PC-3 (cell line): Measurements from ENCODE around the gene SENP6.
"Not testable (repeated sequence)": the region's sequence is repeated elsewhere in the genome, so short reads cannot be mapped to it uniquely, and the experiment has no call there.

Source experiments
- CTCF ChIP-seq: fragments of 300-600 bp; sonication (generic); conservative IDR thresholded peaks from 2 replicates; pipeline ENCODE4 v1.5.1; 2017; ENCODE audit warnings: antibody characterized with exemption, low read depth, mild to moderate bottlenecking, low read length
- EZH2 ChIP-seq: fragments of 300-600 bp; sonication (generic); IDR thresholded peaks from one replicate; pipeline ENCODE4 v1.6.1; 2017; ENCODE audit warnings: antibody characterized with exemption, mild to moderate bottlenecking, low read length; ENCODE audit not compliant: unreplicated experiment
- EZH2phosphoT487 ChIP-seq: fragments of 300-600 bp; sonication (generic); IDR thresholded peaks from 2 replicates; pipeline ENCODE4 v1.6.1; 2018; ENCODE audit warnings: mild to moderate bottlenecking, antibody characterized with exemption, low read length, borderline replicate concordance

- not testable (repeated sequence) for TF ChIP-seq CTCF, EZH2phosphoT487, EZH2
Observed at GRCh38 chr6:75683005-75683404, 81.3 kb downstream of the SENP6 start.
